Stimulated activated CD4-positive, alpha-beta T cell treated with anti-CD3 and anti-CD28 coated beads, Interleukin-2, amount 100 ng/mL, for 4 hours (primary cell): Measurements from ENCODE around the gene ANKRD65.
"Not testable (repeated sequence)": the region's sequence is repeated elsewhere in the genome, so short reads cannot be mapped to it uniquely, and the experiment has no call there.

Experiments
- DNase-seq: peaks from one replicate; pipeline ENCODE4 v3.0.0-alpha.2; 2020; ENCODE audit warnings: low read depth

ANKRD65 gene

DNA sequence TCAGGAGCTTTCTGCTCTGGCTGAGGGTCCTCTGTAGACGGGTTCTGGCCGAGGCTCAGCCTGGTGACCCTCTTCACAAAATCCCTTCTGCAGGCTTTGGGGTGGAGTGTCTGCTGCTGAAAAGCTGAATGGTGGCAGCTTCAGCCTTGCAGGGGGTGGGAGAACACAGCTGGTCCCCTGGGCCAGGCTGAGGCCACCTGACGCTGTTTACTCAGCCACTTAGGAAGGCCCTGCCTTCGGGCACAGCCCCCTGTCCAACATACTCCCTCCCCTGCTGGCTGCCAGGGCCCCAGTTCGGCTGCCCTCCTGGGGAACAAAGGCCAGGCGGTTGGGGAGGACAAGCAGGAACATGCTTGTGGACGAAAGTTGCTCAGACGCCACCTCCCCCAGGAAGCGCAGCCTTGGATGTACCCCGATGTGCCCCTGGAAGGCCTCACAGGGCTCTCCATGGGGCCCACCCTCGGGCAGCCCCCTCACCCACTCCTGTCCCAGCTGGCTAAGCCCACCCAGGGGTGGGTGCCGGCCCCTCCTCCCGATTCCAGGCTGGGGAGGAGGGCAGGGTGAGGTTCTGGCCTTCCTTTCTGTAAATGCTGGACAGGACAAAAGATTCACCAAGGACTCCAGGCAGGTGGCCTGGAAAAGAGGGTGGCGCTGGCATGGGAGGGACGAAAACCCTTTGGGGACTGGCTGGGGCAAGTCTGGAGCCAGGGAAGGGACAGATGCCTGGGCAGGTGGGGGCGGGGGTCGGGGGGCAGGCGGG, at the start of gene ANKRD65:
Gene ANKRD65, minus strand, starts transcription at position 130 of the 760 bp plus-strand sequence. CDS start 271 bp downstream, outside the sequence.
- DNase-seq = no peak

GRCh38 chr1:1468196-1468985, 47.3 kb upstream of the ANKRD65 start:
- not testable (repeated sequence) for DNase-seq

- DNase-seq = no peak
Measured at GRCh38 chr1:1463312-1463711, 42.2 kb upstream of the ANKRD65 start.

DNA sequence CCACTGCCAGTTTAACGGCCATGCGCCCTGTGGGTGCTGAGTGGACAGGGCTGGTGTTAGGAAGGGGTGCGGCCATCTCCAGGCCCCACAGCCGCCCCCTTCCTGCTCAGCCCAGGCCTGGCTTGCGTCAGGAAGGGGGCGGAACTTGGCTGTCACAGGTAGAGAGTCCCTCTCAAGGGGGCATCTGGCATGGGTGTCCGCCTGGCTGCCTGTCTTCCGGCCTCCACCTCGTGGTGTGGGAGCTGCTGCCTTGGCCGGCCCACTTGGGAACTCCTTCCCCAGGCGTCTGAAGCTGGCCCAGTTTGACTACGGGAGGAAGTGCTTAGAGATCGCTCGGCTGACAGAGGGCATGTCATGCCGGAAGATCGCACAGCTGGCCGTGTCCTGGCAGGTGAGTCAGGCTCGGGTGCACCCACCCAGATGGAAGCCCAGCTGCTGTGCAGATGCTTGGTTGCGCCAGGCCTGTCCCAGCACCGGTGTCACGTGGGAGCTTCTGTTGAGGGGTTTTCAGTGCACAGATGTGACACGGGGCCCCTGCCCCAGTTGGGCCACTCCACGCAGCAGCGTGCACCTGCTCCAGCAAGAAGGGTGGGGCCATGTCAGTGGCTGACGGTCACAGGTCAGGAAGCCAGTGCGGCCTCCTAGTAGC, 41.4 kb upstream of the ANKRD65 start:
- DNase-seq = no peak

- no peak for DNase-seq
Measured at GRCh38 chr1:1461721-1462317, 40.7 kb upstream of the ANKRD65 start.

- no peak for DNase-seq
Measured at GRCh38 chr1:1460540-1461130, 39.6 kb upstream of the ANKRD65 start.

- DNase-seq = not testable (repeated sequence)
Measured at GRCh38 chr1:1459711-1460110, 38.6 kb upstream of the ANKRD65 start.

- DNase-seq = not testable (repeated sequence)
Measured at GRCh38 chr1:1459156-1459555, 38.1 kb upstream of the ANKRD65 start.

DNA sequence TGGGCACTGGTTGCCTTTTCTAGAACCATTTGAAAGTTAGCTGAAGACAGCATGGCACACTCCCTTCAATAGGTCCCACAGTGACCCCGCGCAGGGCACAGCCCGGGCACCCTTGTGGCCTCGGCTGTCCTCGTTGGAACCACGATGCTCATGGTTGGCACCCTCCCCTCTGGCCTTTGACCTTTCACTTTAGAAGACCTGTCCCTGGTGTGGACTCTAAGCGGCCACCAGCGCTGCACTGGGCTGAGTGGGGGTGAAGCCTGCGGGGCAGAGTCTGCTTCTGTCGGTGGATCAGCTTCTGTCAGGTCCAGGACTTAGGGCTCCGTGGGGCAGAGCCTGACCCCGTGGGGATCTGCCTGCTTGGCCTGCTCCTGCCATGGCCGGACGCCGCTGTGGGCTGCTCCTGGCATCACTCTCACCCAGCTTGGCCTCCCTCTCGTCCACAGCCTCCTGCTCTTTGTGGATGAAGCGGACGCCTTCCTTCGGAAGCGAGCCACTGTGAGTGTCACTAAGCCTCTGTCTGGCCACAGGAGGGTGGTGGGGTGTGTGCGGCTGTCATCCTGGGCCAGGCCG, 35.7 kb upstream of the ANKRD65 start:
- DNase-seq = not testable (repeated sequence)

GRCh38 chr1:1455934-1456333, 34.9 kb upstream of the ANKRD65 start:
- DNase-seq = not testable (repeated sequence)

DNA sequence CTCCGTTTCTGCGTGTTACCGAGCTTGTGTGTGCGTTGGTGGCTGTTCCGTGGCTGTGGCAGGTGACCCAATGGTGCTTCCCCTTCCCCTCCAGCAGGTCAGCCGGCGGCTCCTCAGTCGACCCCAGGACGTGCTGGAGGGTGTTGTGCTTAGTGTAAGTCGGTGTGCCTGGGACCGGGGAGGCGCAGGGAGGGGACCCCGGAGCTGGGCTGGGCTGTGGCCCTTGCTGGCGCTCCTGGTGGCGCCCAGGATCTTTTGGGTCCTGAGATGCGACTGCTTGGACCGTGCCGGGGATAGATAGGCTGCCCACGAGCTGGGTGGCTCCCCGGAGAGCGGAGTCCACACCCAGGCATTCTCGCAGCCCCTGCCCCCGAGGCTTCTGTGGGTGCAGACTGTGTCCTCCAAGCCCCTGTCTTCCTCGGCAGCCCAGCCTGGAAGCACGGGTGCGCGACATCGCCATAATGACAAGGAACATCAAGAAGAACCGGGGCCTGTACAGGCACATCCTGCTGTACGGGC, 34.3 kb upstream of the ANKRD65 start:
- no peak for DNase-seq

DNA sequence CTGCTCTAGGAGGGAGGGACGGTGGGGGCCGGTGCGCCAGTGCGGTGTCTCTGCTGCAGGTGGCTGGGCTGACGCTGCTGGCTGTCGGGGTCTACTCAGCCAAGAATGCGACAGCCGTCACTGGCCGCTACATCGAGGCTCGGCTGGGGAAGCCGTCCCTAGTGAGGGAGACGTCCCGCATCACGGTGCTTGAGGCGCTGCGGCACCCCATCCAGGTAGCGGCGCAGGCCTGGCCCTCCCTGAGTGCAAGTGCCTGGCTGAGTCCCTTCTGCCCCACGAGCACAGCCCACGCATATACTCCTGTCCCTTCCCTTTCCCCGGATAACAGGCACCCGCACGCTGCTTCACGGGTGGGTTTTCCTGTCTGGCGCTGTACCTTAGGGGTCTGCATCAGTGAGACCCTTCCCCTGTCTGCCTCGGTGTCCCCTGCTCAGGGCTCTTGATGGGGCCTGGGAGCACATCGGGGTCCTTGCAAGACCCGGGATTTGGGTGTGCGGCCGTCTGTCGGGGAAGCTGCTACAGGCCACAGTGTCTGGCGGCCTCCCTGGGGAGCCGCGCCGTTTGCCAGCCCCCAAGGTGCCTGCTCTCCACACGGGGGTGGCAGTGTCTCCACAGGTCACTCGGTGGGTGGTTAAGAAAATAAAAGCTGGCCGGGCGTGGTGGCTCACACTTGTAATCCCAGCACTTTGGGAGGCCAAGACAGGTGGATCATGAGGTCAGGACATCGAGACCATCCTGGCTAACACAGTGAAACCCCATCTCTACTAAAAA, 33.4 kb upstream of the ANKRD65 start:
- DNase-seq = not testable (repeated sequence)

DNA sequence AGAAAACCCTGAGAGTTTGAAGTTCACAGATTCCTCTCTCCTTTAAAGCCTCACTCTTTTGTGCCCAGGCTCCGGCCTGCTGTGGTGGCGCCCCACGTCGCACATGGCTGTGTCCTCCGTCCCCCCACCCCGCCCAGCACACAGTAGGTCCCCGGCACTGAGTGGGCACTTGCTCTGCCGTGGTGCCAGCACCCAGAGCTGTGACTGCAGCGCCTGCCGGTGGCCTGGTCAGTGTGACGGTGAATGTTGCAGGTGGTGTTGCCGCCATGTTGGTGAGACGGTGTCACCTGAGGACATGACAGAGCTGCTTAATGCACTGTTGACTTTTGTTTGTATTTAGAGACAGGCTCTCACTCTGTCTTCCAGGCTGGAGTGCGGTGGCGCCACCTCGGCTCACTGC, 31.8 kb upstream of the ANKRD65 start:
- DNase-seq = no peak

DNA sequence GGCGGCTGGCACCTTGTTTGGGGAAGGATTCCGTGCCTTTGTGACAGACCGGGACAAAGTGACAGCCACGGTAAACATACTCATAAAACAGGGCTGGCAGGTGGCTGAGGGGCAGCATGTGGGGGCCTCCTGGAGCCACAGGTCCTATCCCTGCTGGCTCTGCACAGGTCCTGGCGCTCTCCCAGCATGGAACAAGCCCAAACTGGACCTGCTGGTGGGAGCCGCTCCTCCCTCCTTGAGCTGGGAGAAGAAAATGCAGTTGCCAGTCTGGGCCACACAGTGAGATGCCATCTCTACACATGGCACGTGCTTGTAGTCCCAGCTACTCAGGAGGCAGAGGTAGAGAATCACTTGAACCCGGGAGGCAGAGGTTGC, 31.3 kb upstream of the ANKRD65 start:
- not testable (repeated sequence) for DNase-seq

GRCh38 chr1:1451696-1452364, 30.8 kb upstream of the ANKRD65 start:
- DNase-seq = no peak

- not testable (repeated sequence) for DNase-seq
Measured at GRCh38 chr1:1450616-1451015, 29.5 kb upstream of the ANKRD65 start.

DNA sequence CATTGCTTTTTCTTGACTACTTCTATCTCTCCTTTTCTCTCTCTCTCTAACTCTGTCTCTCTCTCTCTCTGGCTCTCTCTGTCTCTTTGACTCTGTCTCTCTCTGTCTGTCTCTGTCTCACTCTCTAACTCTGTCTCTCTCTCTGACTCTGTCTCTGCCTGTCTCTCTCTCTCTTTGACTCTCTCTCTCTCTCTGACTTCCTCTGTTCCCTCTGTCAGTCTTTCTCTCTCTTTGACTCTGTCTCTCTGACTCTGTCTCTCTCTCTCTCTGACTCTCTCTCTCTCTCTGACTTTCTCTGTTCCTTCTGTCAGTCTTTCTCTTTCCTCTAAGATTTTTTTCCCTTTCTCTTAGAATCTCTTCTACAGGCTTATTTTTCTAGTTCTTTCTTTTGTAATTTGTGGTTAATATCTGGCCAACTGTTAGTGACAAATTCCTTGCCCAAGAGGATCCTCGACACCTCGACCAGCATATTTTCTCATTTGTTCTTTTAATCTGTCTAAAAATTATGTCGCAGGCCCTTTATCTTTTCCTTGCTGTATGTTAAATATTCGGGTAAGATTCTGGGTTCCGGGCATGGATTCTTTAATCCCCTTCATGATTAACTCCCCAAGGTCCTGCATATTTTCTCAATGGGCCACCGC, 28.1 kb upstream of the ANKRD65 start, which contains the start of gene ATAD3C:
Gene ATAD3C, plus strand, starts transcription at position 591 of the 641 bp plus-strand sequence. CDS start 995 bp downstream, outside the sequence.
- DNase-seq = no peak

DNA sequence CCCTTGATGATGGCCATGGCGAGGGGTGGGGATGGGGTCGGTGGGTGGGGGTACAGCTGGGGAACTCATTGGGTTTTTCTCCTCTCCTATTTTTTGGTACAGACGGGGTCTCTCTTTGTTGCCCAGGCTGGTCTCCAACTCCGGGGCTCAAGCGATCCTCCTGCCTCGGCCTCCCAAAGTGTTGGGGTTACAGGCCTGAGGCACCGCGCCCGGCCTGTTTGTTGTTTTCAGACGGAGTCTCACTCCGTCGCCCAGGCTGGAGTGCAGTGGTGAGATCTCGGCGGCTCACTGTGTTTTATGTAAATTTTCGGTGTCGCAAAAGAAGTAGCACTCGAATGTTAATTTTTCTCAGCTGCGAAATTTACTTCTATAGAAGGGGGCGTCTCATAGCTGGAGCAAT, 25.6 kb upstream of the ANKRD65 start:
- DNase-seq = not testable (repeated sequence)

DNA sequence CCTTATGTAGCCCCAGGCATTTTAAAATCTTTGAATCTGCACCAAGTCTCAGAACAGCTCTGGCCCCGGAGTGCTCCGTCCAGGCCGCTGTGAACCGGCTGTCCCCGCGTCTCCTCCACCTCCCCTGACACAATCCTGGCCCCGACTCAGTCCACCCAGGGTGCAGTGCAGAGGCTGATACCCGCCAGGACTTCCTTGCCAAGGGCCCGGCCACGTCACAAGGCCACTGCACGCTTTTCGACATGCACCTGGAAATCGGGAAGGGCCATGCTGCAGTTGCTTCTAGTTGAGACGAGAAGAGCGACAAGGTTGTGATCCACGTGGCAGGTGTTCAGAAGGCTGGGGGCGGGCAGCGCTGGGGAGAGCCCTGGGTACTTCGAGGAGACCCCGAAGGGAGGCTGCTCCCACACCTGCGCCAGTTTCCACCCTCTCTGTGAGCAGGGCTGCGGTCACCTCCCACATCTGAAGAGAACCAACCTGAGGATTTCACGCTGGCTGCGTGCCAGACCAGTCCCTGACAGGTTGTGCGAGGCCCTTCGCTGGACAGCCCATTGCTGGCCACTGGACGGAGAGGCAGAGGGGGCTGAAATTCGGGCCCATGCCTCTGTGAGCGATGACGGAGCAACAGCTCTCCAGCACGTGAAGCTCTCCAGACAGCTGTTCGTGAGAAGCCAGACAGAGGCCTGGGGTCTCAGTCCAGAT, 21.1 kb upstream of the ANKRD65 start:
- no peak for DNase-seq
